ENCODE results near the gene ERCC4. TPM values are rescaled to one million over a fixed set of nuclear protein-coding genes. Genes with fewer than 3 reads are reported as not detected.

ERCC4 gene
- total RNA-seq, 1 experiment from 2014 or later: 18.8 TPM

- TF ChIP-seq CTCF (conservative IDR thresholded peaks at IDR 0.05; ENCODE audit: low read depth, low read length): no peak
- TF ChIP-seq EZH2 (IDR thresholded peaks at IDR 0.05; ENCODE audit: borderline replicate concordance, low read depth, low read length, poor library complexity, severe bottlenecking): no peak
- CTCF ChIA-PET: no interaction called here
- peaks cover 7% of the 10 kb centered on the region for H3K9me3 ChIP-seq (ENCODE audit: low read depth, low read length, poor library complexity, severe bottlenecking)
- DNase-seq (ENCODE audit: low spot score): no peak
- intact Hi-C loops (cut with micrococcal nuclease; ENCODE audit: unreplicated experiment): no loop called here
- H3K27ac ChIP-seq (ENCODE audit: low read depth, low read length, poor library complexity, severe bottlenecking): no peak overlapping the region
- BruUV-seq (replicated peaks): no TSS peak
- H3K4me3 ChIP-seq (ENCODE audit: low read depth, low read length, poor library complexity, severe bottlenecking): no peak overlapping the region
- peaks cover 6% of the 10 kb centered on the region for H3K27me3 ChIP-seq (replicated peaks; ENCODE audit: insufficient read depth, low read depth, low read length, poor library complexity)
- POLR2A ChIA-PET (ENCODE audit: low non-redundant PET): no interaction called here
- no peaks in the 10 kb centered on the region for H3K36me3 ChIP-seq (ENCODE audit: insufficient read depth, low read length, poor library complexity, severe bottlenecking)
- no peaks in the 10 kb centered on the region for H3K4me1 ChIP-seq (ENCODE audit: insufficient read depth, low read length, poor library complexity, severe bottlenecking)
These were observed 8.1 kb upstream of the ERCC4 start for GRCh38 chr16:13911871-13912270.

GRCh38 chr16:13912891-13913290 lies 7.1 kb upstream of the ERCC4 start:
- intact Hi-C loops (cut with micrococcal nuclease; ENCODE audit: unreplicated experiment): no loop called here
- Histone ChIP-seq H3K9me3 (ENCODE audit: low read depth, low read length, poor library complexity, severe bottlenecking) (peaks cover 7% of the 10 kb centered on the region), H3K4me1 (ENCODE audit: insufficient read depth, low read length, poor library complexity, severe bottlenecking) (no peaks in the 10 kb centered on the region), H3K27me3 (replicated peaks; ENCODE audit: insufficient read depth, low read depth, low read length, poor library complexity) (peaks cover 6% of the 10 kb centered on the region), H3K4me3 (ENCODE audit: low read depth, low read length, poor library complexity, severe bottlenecking) (no peak overlapping the region), H3K27ac (ENCODE audit: low read depth, low read length, poor library complexity, severe bottlenecking) (no peak overlapping the region), H3K36me3 (ENCODE audit: insufficient read depth, low read length, poor library complexity, severe bottlenecking) (no peaks in the 10 kb centered on the region)
- no peak for TF ChIP-seq CTCF (conservative IDR thresholded peaks at IDR 0.05; ENCODE audit: low read depth, low read length)
- TF ChIP-seq EZH2 (IDR thresholded peaks at IDR 0.05; ENCODE audit: borderline replicate concordance, low read depth, low read length, poor library complexity, severe bottlenecking): no peak
- ChIA-PET CTCF (no interaction called here), POLR2A (ENCODE audit: low non-redundant PET) (no interaction called here)
- no TSS peak for BruUV-seq (replicated peaks)
- no peak for DNase-seq (ENCODE audit: low spot score)

DNA sequence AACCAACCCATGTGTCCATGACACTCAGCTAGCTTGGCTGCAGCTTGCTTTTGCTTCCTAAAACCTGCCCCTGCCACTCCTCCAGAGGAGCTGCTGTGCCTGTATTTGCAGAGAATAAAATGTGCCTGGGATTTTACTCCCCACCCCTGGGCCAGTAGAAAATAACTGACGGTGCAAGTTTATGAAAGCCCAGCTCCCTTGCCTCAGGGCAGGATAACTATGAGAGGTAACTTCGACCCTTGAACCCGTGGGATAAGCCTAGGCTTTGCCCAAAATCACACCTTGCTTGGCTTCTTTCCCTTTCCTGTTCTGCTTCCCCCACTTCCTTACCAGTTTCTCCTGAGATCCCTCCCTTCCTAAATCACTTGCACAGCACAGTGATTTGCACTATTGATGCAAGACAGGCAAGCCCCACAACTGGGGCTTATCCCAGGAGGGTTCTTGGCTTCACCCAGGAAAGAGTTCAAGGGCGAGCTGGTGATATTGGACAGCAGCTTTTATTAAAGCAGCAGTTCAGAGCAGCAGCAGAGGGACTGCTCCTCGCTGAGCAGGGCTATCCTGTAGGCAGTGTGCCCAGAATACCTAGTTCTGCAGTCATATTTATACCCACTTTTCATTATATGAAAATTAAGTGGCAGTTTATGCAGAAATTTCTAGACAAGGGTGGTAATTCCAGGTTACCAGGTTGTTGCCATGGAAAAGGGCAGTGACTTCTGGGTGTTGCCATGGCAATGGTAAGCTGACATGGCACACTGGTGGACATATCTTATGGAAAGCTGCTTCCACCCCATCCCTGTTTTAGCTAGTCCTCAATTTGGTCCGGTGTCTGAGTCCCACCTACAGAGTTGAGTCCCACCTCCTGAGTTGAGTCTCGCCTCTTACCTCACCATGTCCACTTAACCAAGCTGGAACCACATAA lies 6.3 kb upstream of the ERCC4 start:
- H3K36me3 ChIP-seq (ENCODE audit: insufficient read depth, low read length, poor library complexity, severe bottlenecking): no peaks in the 10 kb centered on the region
- H3K27me3 ChIP-seq (replicated peaks; ENCODE audit: insufficient read depth, low read depth, low read length, poor library complexity): no peaks in the 10 kb centered on the region
- DNase-seq (ENCODE audit: low spot score): no peak
- CTCF ChIA-PET: no interaction called here
- POLR2A ChIA-PET (ENCODE audit: low non-redundant PET): no interaction called here
- TF ChIP-seq EZH2 (IDR thresholded peaks at IDR 0.05; ENCODE audit: borderline replicate concordance, low read depth, low read length, poor library complexity, severe bottlenecking) (no peak), CTCF (conservative IDR thresholded peaks at IDR 0.05; ENCODE audit: low read depth, low read length) (no peak)
- H3K9me3 ChIP-seq (ENCODE audit: low read depth, low read length, poor library complexity, severe bottlenecking): peaks cover 7% of the 10 kb centered on the region
- H3K4me1 ChIP-seq (ENCODE audit: insufficient read depth, low read length, poor library complexity, severe bottlenecking): no peaks in the 10 kb centered on the region
- H3K27ac ChIP-seq (ENCODE audit: low read depth, low read length, poor library complexity, severe bottlenecking): no peak overlapping the region
- no peak overlapping the region for H3K4me3 ChIP-seq (ENCODE audit: low read depth, low read length, poor library complexity, severe bottlenecking)
- no TSS peak for BruUV-seq (replicated peaks)
- intact Hi-C loops (cut with micrococcal nuclease; ENCODE audit: unreplicated experiment): no loop called here

Measured in A673 (cell line).